HCT116 (cell line): ENCODE data around the gene TAS2R14.

Source experiments
- ELF1 ChIP-seq: IDR thresholded peaks from 2 replicates; pipeline ENCODE4 v1.6.1; 2012; ENCODE audit warnings: low read depth, borderline replicate concordance
- EZH2 ChIP-seq: fragments of 200-600 bp; sonication (generic); IDR thresholded peaks from 2 replicates; pipeline ENCODE4 v1.6.1; 2017; ENCODE audit warnings: antibody characterized with exemption, mixed run types
- TF ChIP-seq, protein P1 (sequence below), 3 experiments: fragments of 200-600 bp in 1 of 3; sonication (generic) in 1 of 3; IDR thresholded peaks in 2 of 3; conservative IDR thresholded peaks in 1 of 3; 2 replicates each; pipeline ENCODE4 v1.5.1; 2012 to 2017; ENCODE audit warnings: low read depth in 2 of 3, low read length in 2 of 3, antibody characterized with exemption in 1 of 3, borderline replicate concordance in 1 of 3, control low read depth in 1 of 3, mild to moderate bottlenecking in 1 of 3, mixed read lengths in 1 of 3, mixed run types in 1 of 3, moderate library complexity in 1 of 3; ENCODE audit not compliant: insufficient read depth in 1 of 3

DNA sequence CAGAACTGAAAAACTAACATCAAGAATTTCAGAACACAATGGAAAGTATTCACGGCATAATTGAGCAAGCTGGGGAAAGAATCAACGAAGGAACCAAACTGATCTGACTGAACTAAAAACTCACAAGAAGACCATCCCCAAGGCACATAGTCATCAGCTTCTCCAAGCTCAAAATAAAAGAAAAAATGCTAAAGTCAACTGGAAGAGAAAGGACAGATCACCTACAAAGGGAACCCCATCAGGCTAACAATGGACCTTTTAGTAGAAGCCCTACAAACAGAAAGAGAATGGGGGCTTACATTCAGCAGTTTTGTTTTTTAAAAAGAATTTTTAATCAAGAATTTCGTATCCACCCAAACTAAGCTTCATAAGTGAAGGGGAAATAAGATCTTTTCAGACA lies 35.9 kb upstream of the TAS2R14 start:
- TF ChIP-seq ELF1 (no peak), EZH2 (no peak)
- TF ChIP-seq, protein P1, sequence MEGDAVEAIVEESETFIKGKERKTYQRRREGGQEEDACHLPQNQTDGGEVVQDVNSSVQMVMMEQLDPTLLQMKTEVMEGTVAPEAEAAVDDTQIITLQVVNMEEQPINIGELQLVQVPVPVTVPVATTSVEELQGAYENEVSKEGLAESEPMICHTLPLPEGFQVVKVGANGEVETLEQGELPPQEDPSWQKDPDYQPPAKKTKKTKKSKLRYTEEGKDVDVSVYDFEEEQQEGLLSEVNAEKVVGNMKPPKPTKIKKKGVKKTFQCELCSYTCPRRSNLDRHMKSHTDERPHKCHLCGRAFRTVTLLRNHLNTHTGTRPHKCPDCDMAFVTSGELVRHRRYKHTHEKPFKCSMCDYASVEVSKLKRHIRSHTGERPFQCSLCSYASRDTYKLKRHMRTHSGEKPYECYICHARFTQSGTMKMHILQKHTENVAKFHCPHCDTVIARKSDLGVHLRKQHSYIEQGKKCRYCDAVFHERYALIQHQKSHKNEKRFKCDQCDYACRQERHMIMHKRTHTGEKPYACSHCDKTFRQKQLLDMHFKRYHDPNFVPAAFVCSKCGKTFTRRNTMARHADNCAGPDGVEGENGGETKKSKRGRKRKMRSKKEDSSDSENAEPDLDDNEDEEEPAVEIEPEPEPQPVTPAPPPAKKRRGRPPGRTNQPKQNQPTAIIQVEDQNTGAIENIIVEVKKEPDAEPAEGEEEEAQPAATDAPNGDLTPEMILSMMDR (IDR thresholded peaks at IDR 0.05 in 2 of 3, conservative IDR thresholded peaks at IDR 0.05 in 1 of 3; ENCODE audit: borderline replicate concordance in 1 of 3, insufficient read depth in 1 of 3, low read depth in 2 of 3, low read length in 2 of 3), result no peak
